ENCODE results near the gene MYMK. TPM values are rescaled to one million over a fixed set of nuclear protein-coding genes. Genes with fewer than 3 reads are reported as not detected.

Gene MYMK
- total RNA-seq, 1 donor, result not detected

GRCh38 chr9:133494636-133495326 is 30.0 kb downstream of the MYMK start:
- no peaks in the 10 kb centered on the region for H3K4me1 ChIP-seq (ENCODE audit: insufficient read depth, low read length)
- H3K27me3 ChIP-seq (ENCODE audit: insufficient read depth, low read length), result no peaks in the 10 kb centered on the region
- no peaks in the 10 kb centered on the region for H3K9me3 ChIP-seq (ENCODE audit: low read depth, low read length)
- no peak overlapping the region for H3K4me3 ChIP-seq (ENCODE audit: low read length)

- H3K9me3 ChIP-seq (ENCODE audit: low read depth, low read length), result no peaks in the 10 kb centered on the region
- H3K4me3 ChIP-seq (ENCODE audit: low read length), result no peak overlapping the region
- H3K4me1 ChIP-seq (ENCODE audit: insufficient read depth, low read length), result no peaks in the 10 kb centered on the region
- H3K27me3 ChIP-seq (ENCODE audit: insufficient read depth, low read length), result no peaks in the 10 kb centered on the region
These were observed 30.8 kb downstream of the MYMK start for GRCh38 chr9:133493845-133494540.

DNA sequence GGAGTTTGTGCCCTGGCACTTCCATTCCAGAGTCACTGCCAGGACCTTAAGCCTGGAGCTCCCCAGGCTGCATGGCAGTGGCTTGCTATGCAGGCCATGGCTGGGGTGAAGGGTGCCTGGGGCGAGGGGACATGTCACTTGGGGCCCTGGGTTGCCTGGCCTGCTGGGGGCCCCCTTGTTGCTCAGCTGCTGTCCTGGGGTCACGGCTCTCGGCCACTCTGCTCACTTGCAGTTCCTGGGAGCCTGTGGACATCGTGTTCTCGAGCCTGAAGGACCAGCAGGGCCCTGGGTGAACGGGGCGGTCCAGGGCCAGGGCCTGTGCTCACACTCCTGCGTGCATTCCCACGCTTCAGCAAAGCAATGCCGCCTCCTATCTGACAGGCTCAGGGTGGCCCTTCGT is 31.3 kb downstream of the MYMK start:
- H3K4me3 ChIP-seq (ENCODE audit: low read length), result no peak overlapping the region
- H3K4me1 ChIP-seq (ENCODE audit: insufficient read depth, low read length), result no peaks in the 10 kb centered on the region
- H3K27me3 ChIP-seq (ENCODE audit: insufficient read depth, low read length), result no peaks in the 10 kb centered on the region
- H3K9me3 ChIP-seq (ENCODE audit: low read depth, low read length), result no peaks in the 10 kb centered on the region

DNA sequence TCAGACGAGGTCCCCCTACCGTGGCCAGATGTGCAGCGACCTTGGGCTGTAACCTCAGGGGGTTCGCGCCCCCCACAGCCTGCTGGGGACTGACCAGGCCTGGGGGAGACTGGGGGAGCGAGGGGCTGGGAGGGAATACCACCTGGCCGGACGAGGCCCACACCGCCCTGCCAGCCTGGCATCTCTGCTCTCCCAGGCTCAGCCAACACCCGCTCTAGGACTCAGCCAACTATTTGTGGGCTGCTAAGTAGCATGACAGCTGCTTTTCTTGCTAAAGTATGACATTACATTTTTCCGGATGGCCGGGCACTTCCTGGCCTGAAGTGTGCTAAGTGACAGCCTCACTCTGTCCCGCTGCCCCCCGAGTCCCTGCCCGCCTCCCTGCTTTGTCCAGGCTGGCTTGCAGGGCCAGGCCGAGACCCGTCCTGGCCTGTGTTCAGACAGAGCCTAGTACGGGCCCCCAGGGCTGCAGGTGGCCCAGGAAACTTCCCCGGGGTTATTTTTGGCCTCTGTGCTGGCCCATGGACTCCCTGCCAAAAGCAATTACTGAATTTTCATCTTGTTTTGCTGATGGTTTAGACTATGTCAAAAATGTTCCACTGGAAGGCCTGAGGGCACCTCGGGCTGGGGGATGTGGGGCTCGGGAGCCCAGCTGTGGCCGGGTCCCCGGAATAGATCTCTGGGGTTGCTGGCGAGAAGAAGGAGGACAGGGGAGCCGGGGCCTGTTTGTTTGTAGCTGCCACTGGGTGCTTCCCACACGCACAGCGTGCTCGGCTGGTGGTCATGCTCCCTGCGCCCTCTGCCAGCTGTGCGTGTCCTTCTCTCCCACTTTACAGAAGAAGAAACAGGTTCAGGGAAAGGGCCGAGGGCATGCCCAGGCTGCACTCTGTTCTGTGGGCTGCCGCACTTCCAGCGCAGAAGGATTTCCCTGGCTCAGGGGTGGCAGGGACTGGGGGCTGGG is 32.4 kb downstream of the MYMK start:
- Histone ChIP-seq H3K9me3 (ENCODE audit: low read depth, low read length) (no peaks in the 10 kb centered on the region), H3K4me3 (ENCODE audit: low read length) (no peak overlapping the region), H3K27me3 (ENCODE audit: insufficient read depth, low read length) (no peaks in the 10 kb centered on the region), H3K4me1 (ENCODE audit: insufficient read depth, low read length) (no peaks in the 10 kb centered on the region)

DNA sequence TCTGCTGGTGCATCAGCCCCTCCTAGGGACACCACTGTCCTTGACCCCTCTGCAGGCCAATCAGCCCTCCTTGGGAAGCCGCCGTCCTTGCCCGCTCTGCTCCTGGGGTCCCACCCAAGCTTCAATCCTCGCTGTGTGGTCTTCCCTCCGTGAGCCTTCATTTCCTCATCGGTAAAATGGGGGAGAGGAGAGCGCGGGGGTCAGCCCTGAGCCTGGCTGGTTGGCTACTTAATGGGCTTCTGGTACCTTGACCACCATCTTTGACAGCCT is 33.2 kb downstream of the MYMK start:
- Histone ChIP-seq H3K4me1 (ENCODE audit: insufficient read depth, low read length) (no peaks in the 10 kb centered on the region), H3K27me3 (ENCODE audit: insufficient read depth, low read length) (no peaks in the 10 kb centered on the region), H3K4me3 (ENCODE audit: low read length) (no peak overlapping the region), H3K9me3 (ENCODE audit: low read depth, low read length) (no peaks in the 10 kb centered on the region)

DNA sequence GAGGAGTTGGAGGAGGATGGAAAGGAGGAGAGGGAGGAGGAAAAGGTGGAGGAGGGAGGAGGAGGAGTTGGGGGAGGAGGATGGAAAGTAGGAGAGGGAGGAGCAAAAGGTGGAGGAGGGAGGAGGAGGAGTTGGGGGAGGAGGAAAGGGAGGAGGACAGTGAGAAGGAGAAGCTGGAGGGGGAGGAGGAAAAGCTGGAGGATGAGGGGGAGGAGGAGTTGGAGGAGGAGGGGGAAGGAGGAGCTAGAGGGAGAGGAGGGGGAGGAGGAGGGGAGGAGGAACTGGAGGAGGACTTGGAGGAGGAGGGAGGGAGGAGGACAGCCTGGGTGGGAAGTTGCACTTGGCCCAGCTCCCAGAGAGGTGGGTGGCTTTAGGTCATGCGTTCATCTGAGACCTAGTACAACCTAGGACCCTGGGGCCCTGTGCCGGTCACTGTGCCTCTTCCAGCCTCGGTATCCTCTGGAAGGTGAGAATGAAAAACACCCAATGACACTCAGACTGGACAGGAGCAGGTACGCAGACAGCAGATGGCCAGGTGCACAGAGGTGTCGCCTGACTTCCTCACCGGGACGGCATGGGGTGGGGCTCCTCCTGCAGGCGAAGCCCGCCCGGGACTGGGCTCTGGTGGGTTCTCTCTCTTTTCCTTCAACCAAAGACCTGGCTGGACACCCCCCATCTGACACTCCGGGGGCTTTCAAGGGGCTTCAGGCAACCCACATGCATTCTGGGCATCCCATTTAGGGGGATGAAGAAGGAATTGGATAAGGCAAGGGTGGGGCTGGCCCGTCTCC is 33.7 kb downstream of the MYMK start:
- H3K9me3 ChIP-seq (ENCODE audit: low read depth, low read length), result no peaks in the 10 kb centered on the region

GRCh38 chr9:133490201-133490681 is 34.5 kb downstream of the MYMK start:
- Histone ChIP-seq H3K4me1 (ENCODE audit: insufficient read depth, low read length) (peaks cover 6% of the 10 kb centered on the region), H3K4me3 (ENCODE audit: low read length) (no peak overlapping the region), H3K27me3 (ENCODE audit: insufficient read depth, low read length) (no peaks in the 10 kb centered on the region), H3K9me3 (ENCODE audit: low read depth, low read length) (no peaks in the 10 kb centered on the region)

More for the DNA sequence above, 33.7 kb downstream of the MYMK start:
- H3K4me3 ChIP-seq (ENCODE audit: low read length), result no peak overlapping the region
- no peaks in the 10 kb centered on the region for H3K27me3 ChIP-seq (ENCODE audit: insufficient read depth, low read length)
- peaks cover 2% of the 10 kb centered on the region for H3K4me1 ChIP-seq (ENCODE audit: insufficient read depth, low read length)

GRCh38 chr9:133489253-133490190 is 35.2 kb downstream of the MYMK start:
- no peaks in the 10 kb centered on the region for H3K9me3 ChIP-seq (ENCODE audit: low read depth, low read length)
- no peaks in the 10 kb centered on the region for H3K27me3 ChIP-seq (ENCODE audit: insufficient read depth, low read length)
- peaks cover 6% of the 10 kb centered on the region for H3K4me1 ChIP-seq (ENCODE audit: insufficient read depth, low read length)
- H3K4me3 ChIP-seq (ENCODE audit: low read length), result no peak overlapping the region

- H3K4me1 ChIP-seq (ENCODE audit: insufficient read depth, low read length), result peaks cover 6% of the 10 kb centered on the region
- H3K9me3 ChIP-seq (ENCODE audit: low read depth, low read length), result no peaks in the 10 kb centered on the region
- H3K27me3 ChIP-seq (ENCODE audit: insufficient read depth, low read length), result no peaks in the 10 kb centered on the region
- H3K4me3 ChIP-seq (ENCODE audit: low read length), result no peak overlapping the region
These were observed 36.0 kb downstream of the MYMK start for GRCh38 chr9:133488686-133489252.

DNA sequence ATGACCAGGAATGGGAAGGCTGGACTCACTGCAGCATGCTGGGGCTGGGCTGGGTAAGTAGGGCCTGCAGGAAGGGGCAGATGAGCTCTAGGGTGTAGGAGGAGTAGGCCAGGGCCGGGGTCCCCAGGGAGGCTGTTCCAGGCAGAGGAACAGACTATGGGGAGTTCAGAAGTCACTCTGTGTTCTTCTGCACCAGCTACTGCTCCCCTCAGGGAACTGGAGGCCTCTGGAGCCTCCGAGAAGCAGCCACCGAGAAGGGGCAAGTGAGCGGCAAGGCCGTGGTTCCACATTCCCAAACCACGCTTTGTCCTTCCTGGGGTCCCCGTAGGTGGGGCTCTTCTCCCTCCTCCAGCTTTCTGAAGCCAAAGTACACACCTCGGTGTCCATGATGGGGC is 37.4 kb downstream of the MYMK start:
- Histone ChIP-seq H3K27me3 (ENCODE audit: insufficient read depth, low read length) (no peaks in the 10 kb centered on the region), H3K4me3 (ENCODE audit: low read length) (no peak overlapping the region)

DNA sequence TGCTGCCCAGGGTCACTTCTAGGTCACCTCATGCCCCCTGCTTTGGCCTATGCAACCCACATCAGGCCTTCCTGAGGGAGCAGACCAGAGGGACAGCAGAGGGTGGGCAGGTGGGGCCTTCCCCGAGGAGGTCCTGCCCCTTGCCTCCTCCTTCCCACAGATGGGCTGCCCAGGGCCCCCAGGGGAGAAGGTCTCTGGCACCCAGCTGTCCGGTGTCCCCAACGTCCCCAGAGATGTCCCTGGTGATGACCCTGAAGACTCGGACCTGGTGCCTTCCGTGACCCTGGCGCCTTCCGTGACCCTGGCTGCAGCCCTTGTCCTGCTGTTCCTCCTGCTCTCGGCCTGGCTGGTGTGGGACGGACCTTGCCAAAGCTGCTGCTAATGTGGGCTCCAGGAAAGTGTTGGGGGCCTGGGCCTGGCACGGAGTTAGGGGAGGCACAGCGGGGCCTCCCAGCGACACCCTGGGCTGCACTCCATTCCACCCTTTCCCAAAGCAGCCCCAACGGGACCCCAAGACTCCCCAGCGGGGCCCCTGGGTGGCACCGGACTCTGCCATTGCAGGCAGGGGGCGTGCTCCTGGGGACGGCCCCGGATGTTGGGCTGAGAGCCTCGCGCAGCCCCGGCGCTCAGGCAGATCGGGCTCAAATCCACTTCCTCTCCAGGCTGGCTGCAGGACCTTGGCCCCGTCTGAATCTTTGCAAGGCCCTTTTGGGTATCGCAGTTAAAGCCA is 39.1 kb downstream of the MYMK start:
- H3K4me3 ChIP-seq (ENCODE audit: low read length), result no peak overlapping the region
- peaks cover 6% of the 10 kb centered on the region for H3K4me1 ChIP-seq (ENCODE audit: insufficient read depth, low read length)
- no peaks in the 10 kb centered on the region for H3K27me3 ChIP-seq (ENCODE audit: insufficient read depth, low read length)
- H3K9me3 ChIP-seq (ENCODE audit: low read depth, low read length), result no peaks in the 10 kb centered on the region

More for the DNA sequence above, 37.4 kb downstream of the MYMK start:
- no peaks in the 10 kb centered on the region for H3K9me3 ChIP-seq (ENCODE audit: low read depth, low read length)
- H3K4me1 ChIP-seq (ENCODE audit: insufficient read depth, low read length), result peaks cover 6% of the 10 kb centered on the region

- H3K4me1 ChIP-seq (ENCODE audit: insufficient read depth, low read length), result peaks cover 8% of the 10 kb centered on the region
- H3K27me3 ChIP-seq (ENCODE audit: insufficient read depth, low read length), result no peaks in the 10 kb centered on the region
- no peak overlapping the region for H3K4me3 ChIP-seq (ENCODE audit: low read length)
- H3K9me3 ChIP-seq (ENCODE audit: low read depth, low read length), result no peaks in the 10 kb centered on the region
These were observed 39.9 kb downstream of the MYMK start for GRCh38 chr9:133484671-133485437.

Data from mononuclear cell (primary cell).